IMR-90 (cell line): ENCODE results near the gene SPTB.

Experiments
- CEBPB ChIP-seq: IDR thresholded peaks from 2 replicates; pipeline ENCODE4 v1.6.1; 2012; ENCODE audit warnings: low read depth, low read length, improper control_type of control experiment
- ELK1 ChIP-seq: fragments of 150-350 bp; IDR thresholded peaks from 2 replicates; pipeline ENCODE4 v1.6.1; 2016; ENCODE audit warnings: low read depth, mild to moderate bottlenecking, low read length, moderate library complexity, borderline replicate concordance
- POLR2A ChIP-seq: IDR thresholded peaks from 2 replicates; pipeline ENCODE4 v1.6.1; 2012; ENCODE audit warnings: mild to moderate bottlenecking, low read depth, low read length
- RAD21 ChIP-seq: IDR thresholded peaks from 2 replicates; pipeline ENCODE4 v1.6.1; 2012; ENCODE audit warnings: low read length, improper control_type of control experiment
- RCOR1 ChIP-seq: IDR thresholded peaks from 2 replicates; pipeline ENCODE4 v1.6.1; 2012; ENCODE audit warnings: mild to moderate bottlenecking, low read length, improper control_type of control experiment; ENCODE audit not compliant: insufficient replicate concordance
- RFX5 ChIP-seq: IDR thresholded peaks from 2 replicates; pipeline ENCODE4 v1.8.0; 2012; ENCODE audit warnings: low read depth, mild to moderate bottlenecking, low read length, moderate library complexity
- SMC3 ChIP-seq: fragments of 150-350 bp; IDR thresholded peaks from 2 replicates; pipeline ENCODE4 v1.6.1; 2016; ENCODE audit warnings: low read depth, mild to moderate bottlenecking, antibody characterized with exemption, low read length, moderate library complexity
- TF ChIP-seq, protein P1 (sequence below): conservative IDR thresholded peaks from 2 replicates; pipeline ENCODE4 v1.5.1; 2012; ENCODE audit warnings: mild to moderate bottlenecking, low read depth, low read length, improper control_type of control experiment

DNA sequence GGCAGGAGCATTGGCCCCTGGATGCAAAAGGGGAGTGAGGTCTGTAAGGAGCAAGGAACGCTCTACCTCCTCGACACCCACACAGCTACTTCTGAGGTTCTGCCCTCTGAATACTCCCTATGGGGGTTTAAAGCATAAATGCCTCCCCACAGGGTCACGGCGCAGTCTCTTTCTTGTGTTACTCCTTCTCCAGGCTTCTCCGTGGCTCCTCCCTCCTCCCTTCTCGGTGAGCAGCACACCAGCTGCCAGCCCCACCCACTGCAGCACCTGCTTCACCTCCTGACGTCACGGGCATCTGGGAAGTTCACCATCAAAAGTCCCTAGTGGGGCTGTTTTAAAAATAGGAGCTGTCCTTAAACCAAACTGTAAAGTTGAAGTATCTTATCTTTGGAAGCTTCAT, 67.3 kb downstream of the SPTB start:
- no peak for TF ChIP-seq POLR2A
- no peak for TF ChIP-seq RFX5
- TF ChIP-seq, protein P1, sequence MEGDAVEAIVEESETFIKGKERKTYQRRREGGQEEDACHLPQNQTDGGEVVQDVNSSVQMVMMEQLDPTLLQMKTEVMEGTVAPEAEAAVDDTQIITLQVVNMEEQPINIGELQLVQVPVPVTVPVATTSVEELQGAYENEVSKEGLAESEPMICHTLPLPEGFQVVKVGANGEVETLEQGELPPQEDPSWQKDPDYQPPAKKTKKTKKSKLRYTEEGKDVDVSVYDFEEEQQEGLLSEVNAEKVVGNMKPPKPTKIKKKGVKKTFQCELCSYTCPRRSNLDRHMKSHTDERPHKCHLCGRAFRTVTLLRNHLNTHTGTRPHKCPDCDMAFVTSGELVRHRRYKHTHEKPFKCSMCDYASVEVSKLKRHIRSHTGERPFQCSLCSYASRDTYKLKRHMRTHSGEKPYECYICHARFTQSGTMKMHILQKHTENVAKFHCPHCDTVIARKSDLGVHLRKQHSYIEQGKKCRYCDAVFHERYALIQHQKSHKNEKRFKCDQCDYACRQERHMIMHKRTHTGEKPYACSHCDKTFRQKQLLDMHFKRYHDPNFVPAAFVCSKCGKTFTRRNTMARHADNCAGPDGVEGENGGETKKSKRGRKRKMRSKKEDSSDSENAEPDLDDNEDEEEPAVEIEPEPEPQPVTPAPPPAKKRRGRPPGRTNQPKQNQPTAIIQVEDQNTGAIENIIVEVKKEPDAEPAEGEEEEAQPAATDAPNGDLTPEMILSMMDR: no peak
- TF ChIP-seq SMC3: no peak
- TF ChIP-seq ELK1: no peak
- no peak for TF ChIP-seq RAD21
- no peak for TF ChIP-seq RCOR1
- TF ChIP-seq CEBPB: no peak
